ENCODE measurements around the gene CARS2.

CARS2 gene

GRCh38 chr13:110593430-110594130, 112.3 kb downstream of the CARS2 start:
- peak; percentile 41 for TF ChIP-seq CTCF (conservative IDR thresholded peaks at IDR 0.05; ENCODE audit: low read depth, low read length)
- Histone ChIP-seq H3K9ac (no peak overlapping the region), H2AFZ (ENCODE audit: low read depth) (no peak overlapping the region), H3K27me3 (ENCODE audit: insufficient read depth, low read depth) (no peaks in the 10 kb centered on the region), H3K4me2 (no peak overlapping the region), H3K36me3 (ENCODE audit: insufficient read depth) (no peaks in the 10 kb centered on the region), H3K4me3 (IDR thresholded peaks at IDR 0.05; ENCODE audit: insufficient read depth, low read depth, low read length) (no peak overlapping the region), H3K27ac (no peak overlapping the region), H4K20me1 (ENCODE audit: insufficient read depth) (no peaks in the 10 kb centered on the region), H3K79me2 (ENCODE audit: insufficient read depth, low read depth) (no peaks in the 10 kb centered on the region), H3K4me1 (ENCODE audit: low read depth, poor library complexity, severe bottlenecking) (no peaks in the 10 kb centered on the region)

- H3K9ac ChIP-seq, result no peak overlapping the region
- no peak overlapping the region for H3K4me3 ChIP-seq (IDR thresholded peaks at IDR 0.05; ENCODE audit: insufficient read depth, low read depth, low read length)
- TF ChIP-seq CTCF (conservative IDR thresholded peaks at IDR 0.05; ENCODE audit: low read depth, low read length), result no peak
- no peak overlapping the region for H2AFZ ChIP-seq (ENCODE audit: low read depth)
- no peak overlapping the region for H3K27ac ChIP-seq
- H3K27me3 ChIP-seq (ENCODE audit: insufficient read depth, low read depth), result no peaks in the 10 kb centered on the region
- no peaks in the 10 kb centered on the region for H3K36me3 ChIP-seq (ENCODE audit: insufficient read depth)
- no peaks in the 10 kb centered on the region for H3K79me2 ChIP-seq (ENCODE audit: insufficient read depth, low read depth)
- no peak overlapping the region for H3K4me2 ChIP-seq
- no peaks in the 10 kb centered on the region for H4K20me1 ChIP-seq (ENCODE audit: insufficient read depth)
- H3K4me1 ChIP-seq (ENCODE audit: low read depth, poor library complexity, severe bottlenecking), result no peaks in the 10 kb centered on the region
These were observed 113.3 kb downstream of the CARS2 start for GRCh38 chr13:110592665-110593064.

Data from KMS-11 (cell line).